RWPE1 (cell line): Measurements from ENCODE around the gene C1orf232.

Source experiments
- CTCF ChIA-PET: fragments of 350-600 bp; sonication (Branson Sonifier 250); formaldehyde crosslinking; extraction: SDS; loops from one replicate; lab custom pipeline; 2021; lab: Yijun Ruan, JAX
- POLR2A ChIA-PET: fragments of 400-600 bp; formaldehyde crosslinking; extraction: SDS; loops from one replicate; lab custom pipeline; 2020; ENCODE audit warnings: antibody characterized with exemption; ENCODE audit not compliant: low non-redundant PET; lab: Yijun Ruan, JAX
- DNase-seq: peaks from one replicate; pipeline ENCODE4 v3.0.0; 2012; ENCODE audit warnings: low spot score
- H3K27ac ChIP-seq: fragments of 450-650 bp; 2 replicates; pipeline ENCODE4 v1.5.1; 2017
- TF ChIP-seq, protein P1 (sequence below): fragments of 450-650 bp; conservative IDR thresholded peaks from 2 replicates; pipeline ENCODE4 v1.5.1; 2017; ENCODE audit warnings: low read depth, mild to moderate bottlenecking

Gene C1orf232

DNA sequence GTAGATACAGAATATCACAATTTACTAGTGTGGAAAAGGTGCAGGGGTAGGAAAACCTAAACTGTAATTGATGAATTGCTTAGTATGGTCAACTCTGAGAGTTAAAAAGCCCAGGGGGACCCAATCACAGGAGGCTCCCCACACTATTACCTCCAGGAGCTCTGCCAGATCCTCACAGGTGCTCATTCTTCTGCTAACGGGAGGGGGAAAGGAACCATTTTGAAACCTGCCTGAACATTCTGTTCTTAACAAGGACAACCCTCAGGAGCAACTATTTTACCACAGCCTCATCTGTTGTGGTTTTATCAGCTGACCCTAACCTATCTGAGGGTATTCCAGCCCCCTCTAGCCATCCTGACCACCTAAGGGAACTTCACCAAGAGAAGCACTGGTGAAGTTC, 38.1 kb downstream of the C1orf232 start:
- DNase-seq = no peak
- POLR2A ChIA-PET = no interaction called here
- CTCF ChIA-PET = interaction anchor here (0.5 to 1.5 kb wide), 2 partner anchors 14 to 94 kb away, joined by 3 to 5 read pairs; no protein-coding TSS in a partner anchor
- TF ChIP-seq, protein P1, sequence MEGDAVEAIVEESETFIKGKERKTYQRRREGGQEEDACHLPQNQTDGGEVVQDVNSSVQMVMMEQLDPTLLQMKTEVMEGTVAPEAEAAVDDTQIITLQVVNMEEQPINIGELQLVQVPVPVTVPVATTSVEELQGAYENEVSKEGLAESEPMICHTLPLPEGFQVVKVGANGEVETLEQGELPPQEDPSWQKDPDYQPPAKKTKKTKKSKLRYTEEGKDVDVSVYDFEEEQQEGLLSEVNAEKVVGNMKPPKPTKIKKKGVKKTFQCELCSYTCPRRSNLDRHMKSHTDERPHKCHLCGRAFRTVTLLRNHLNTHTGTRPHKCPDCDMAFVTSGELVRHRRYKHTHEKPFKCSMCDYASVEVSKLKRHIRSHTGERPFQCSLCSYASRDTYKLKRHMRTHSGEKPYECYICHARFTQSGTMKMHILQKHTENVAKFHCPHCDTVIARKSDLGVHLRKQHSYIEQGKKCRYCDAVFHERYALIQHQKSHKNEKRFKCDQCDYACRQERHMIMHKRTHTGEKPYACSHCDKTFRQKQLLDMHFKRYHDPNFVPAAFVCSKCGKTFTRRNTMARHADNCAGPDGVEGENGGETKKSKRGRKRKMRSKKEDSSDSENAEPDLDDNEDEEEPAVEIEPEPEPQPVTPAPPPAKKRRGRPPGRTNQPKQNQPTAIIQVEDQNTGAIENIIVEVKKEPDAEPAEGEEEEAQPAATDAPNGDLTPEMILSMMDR = no peak
- H3K27ac ChIP-seq = no peak overlapping the region

DNA sequence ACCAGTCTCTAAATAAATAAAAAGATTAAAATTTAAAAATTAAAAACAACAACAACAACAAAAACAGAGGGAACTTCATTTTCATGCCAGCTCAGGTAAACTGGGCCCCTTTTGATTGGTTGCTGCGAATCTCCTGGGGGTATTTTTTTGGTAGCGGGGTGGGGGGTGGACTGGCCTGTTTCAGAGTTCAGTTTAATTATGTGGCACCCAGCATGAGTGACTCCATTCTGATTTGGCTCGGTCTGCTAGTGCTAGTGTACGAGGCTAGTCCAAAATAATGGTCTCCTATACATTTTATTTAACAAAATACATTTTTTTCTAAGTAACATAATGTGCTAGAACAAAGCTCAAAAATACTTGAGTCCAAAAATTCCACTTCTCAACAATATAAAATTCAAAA, 39.0 kb downstream of the C1orf232 start:
- DNase-seq = no peak
- TF ChIP-seq, protein P1 = no peak
- H3K27ac ChIP-seq = no peak overlapping the region
- ChIA-PET POLR2A (no interaction called here), CTCF (interaction anchor here (0.6 to 1.5 kb wide), 2 partner anchors 15 to 287 kb away, joined by 4 to 5 read pairs; no protein-coding TSS in a partner anchor)

DNA sequence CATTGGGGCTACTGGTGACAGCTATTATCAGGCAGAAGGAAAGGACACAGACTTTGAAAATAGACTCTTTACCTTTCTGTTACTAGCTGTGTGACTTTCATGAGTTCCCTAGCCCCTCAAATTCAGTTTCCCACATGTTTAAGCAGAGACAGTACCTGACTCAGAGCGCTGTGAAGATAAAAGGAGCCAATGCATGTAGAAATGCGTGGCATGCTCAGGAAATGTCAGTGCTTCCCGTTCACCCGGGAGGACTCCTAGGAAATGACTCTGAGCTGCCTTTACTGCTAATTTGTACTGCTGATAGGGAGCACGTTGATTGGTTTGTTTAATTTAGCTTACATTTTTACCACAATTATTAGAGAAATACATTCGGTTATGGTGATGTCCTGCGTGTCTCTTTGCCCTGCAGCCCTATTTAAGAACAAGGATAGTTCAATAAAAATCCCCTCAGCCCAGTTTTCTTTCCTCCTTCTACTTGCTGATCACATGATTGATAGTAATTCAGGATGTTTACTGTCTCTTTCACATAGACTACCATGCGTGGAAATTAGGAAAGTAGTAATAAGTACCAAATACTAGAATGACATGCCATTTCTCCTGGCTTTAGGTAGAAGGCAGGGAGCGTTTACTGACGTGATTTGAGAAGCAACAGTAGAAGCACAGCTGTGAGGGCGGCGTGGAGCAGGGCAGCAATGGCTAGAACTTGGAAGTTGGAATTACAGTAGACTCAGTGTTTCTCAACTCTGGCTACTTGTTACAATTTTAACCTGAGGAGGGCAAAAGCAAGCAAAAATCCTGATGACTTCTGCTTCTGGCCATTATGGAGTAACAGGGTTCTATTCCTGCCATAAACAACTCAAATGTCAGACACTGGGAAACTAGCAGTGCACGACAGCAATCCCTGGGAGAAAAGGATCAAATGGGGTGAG, 41.3 kb downstream of the C1orf232 start:
- H3K27ac ChIP-seq = peak overlapping the region; percentile 82
- TF ChIP-seq, protein P1 = no peak
- DNase-seq = no peak
- ChIA-PET POLR2A (interaction anchor here (0.6 kb wide), 1 partner anchor 107 kb away, joined by 3 read pairs; the partner anchor contains the start of gene CEP85), CTCF (interaction anchor here (1.3 kb wide), 1 partner anchor 23 kb away, joined by 4 read pairs; no protein-coding TSS in a partner anchor)

DNA sequence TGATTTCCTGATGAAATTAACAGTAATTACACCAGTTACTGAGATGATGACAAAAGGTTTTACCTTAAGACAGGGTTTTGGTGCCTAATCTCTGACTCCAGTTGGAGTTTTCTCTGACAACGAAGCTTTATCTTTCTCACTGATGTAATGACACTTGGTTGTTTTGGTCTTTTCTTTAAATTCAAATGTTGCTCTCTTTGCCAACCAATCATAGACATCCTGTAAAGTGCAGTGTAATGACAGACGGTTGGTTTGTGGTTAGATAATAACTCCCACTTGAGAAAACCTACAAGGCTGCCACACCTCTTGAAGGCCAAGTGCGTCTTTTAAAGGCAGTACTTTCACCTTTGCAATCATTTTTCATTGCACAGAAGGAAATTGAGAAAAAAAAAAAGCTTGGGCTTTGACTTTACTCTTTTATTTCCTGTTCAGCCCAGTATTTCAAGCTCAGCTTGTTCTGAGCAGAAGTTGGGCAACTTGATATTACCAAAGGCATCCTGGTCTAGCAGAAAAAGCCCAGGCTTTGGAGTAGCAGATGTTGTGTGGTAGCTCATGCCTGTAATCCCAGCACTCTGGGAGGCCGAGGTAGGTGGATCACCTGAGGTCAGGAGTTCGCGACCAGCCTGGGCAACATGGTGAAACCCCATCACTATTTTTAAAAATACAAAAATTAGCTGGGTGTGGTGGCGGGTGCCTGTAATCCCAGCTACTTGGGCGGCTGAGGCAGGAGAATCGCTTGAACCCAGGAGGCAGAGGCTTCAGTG, 42.3 kb downstream of the C1orf232 start:
- DNase-seq = peak; percentile 33
- TF ChIP-seq, protein P1 = no peak
- POLR2A ChIA-PET = interaction anchor here (0.6 to 0.8 kb wide), 2 partner anchors 15 to 108 kb away, joined by 3 to 6 read pairs; partner anchors contain the start of genes CEP85 and PDIK1L
- CTCF ChIA-PET = interaction anchor here (0.7 to 1.3 kb wide), 4 partner anchors 22 to 948 kb away, joined by 3 to 4 read pairs (median 4); no protein-coding TSS in a partner anchor
- H3K27ac ChIP-seq = peak overlapping the region; percentile 82

DNA sequence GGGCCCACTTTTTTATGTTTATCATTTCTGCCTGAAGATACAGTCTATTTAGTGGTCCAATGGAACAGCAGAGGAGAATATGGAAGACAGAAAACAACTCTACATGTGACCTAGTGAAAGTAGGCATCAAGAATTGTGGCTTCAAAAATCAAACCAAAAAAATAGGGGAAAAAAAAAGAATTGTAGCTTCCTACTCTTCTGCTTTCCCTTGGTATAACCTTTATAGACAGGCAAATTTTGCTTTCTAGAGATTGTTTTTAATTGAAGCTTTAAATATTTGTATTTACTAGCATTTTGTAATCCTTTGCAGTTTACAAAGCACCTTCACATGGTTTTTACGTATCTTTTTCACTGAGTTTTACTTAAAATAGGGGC, 42.8 kb downstream of the C1orf232 start:
- POLR2A ChIA-PET = no interaction called here
- no peak for DNase-seq
- no peak overlapping the region for H3K27ac ChIP-seq
- TF ChIP-seq, protein P1 = no peak
- CTCF ChIA-PET = interaction anchor here (0.7 to 1.0 kb wide), 3 partner anchors 19 to 196 kb away, joined by 3 to 4 read pairs (median 3); no protein-coding TSS in a partner anchor

DNA sequence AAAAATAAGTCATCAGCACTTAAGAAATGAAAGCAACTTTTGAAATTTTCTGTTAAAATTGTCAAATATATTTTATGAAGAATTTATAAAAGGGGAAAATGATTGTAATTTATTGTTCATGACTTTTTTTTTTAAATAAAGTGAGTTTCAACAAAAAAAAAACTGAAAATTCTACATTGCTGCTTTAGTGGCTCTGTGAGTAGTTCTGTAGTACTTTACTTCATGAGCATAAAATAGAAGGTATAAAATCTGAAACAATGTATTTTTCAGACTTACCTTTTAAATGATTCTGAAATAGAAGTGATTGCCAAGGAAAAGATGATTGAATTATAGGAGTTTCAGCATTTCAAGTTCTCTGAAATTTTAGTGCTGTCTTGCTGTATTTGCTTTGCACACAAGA, 43.4 kb downstream of the C1orf232 start:
- DNase-seq = no peak
- CTCF ChIA-PET = interaction anchor here (0.7 kb wide), 1 partner anchor 20 kb away, joined by 3 read pairs; no protein-coding TSS in a partner anchor
- POLR2A ChIA-PET = no interaction called here
- TF ChIP-seq, protein P1 = no peak
- H3K27ac ChIP-seq = no peak overlapping the region
